HEK293 (cell line): ENCODE measurements around the gene SOCS6.

Experiments
- CTCF ChIA-PET: fragments of 350-600 bp; formaldehyde crosslinking; extraction: SDS; loops from one replicate; lab custom pipeline; 2021; ENCODE audit warnings: antibody characterized with exemption; lab: Yijun Ruan, JAX
- POLR2A ChIA-PET: fragments of 300-600 bp; formaldehyde crosslinking; extraction: SDS; loops from one replicate; lab custom pipeline; 2020; ENCODE audit warnings: antibody characterized with exemption, inconsistent platforms; lab: Yijun Ruan, JAX
- H3K27ac ChIP-seq: fragments of 200-500 bp; sonication (Bioruptor generic); 2 replicates; pipeline ENCODE4 v1.5.1; 2014; ENCODE audit warnings: low read depth, low read length, control low read depth, inconsistent platforms; ENCODE audit errors: extremely low read depth
- H3K36me3 ChIP-seq, 2 experiments: fragments of 200-500 bp in 1 of 2; sonication (Bioruptor generic) in 1 of 2; 1 replicate in 1 of 2; 2 replicates in 1 of 2; pipeline ENCODE4 v1.5.1; 2014 to 2017; ENCODE audit warnings: inconsistent platforms in 2 of 2, low read length in 2 of 2; ENCODE audit not compliant: control insufficient read depth in 2 of 2, insufficient read depth in 1 of 2
- H3K4me1 ChIP-seq: fragments of 200-500 bp; sonication (Bioruptor generic); 2 replicates; pipeline ENCODE4 v1.5.1; 2014; ENCODE audit warnings: mild to moderate bottlenecking, low read length, inconsistent platforms; ENCODE audit not compliant: control insufficient read depth, insufficient read depth
- H3K4me3 ChIP-seq: 2 replicates; pipeline ENCODE4 v1.5.1; 2011; ENCODE audit warnings: low read depth, mild to moderate bottlenecking, control low read depth, low read length, moderate library complexity
- H3K9me3 ChIP-seq: fragments of 200-500 bp; sonication (Bioruptor generic); 2 replicates; pipeline ENCODE4 v1.5.1; 2014; ENCODE audit warnings: low read depth, low read length, inconsistent platforms; ENCODE audit not compliant: control insufficient read depth, insufficient read depth
- AEBP2 ChIP-seq: fragments of 450-650 bp; formaldehyde crosslinking; IDR thresholded peaks from 2 replicates; pipeline ENCODE4 v1.5.1; 2016; ENCODE audit warnings: missing biosample characterization, missing genetic modification characterization, borderline replicate concordance
- GLI4 ChIP-seq: fragments of 450-650 bp; formaldehyde crosslinking; IDR thresholded peaks from 2 replicates; pipeline ENCODE4 v1.5.1; 2016; ENCODE audit warnings: missing biosample characterization, missing genetic modification characterization
- INSM2 ChIP-seq: fragments of 450-650 bp; formaldehyde crosslinking; IDR thresholded peaks from 2 replicates; pipeline ENCODE4 v1.5.1; 2016; ENCODE audit warnings: missing biosample characterization, missing genetic modification characterization
- KLF7 ChIP-seq: fragments of 450-650 bp; formaldehyde crosslinking; IDR thresholded peaks from 2 replicates; pipeline ENCODE4 v1.5.1; 2016; ENCODE audit warnings: missing biosample characterization, missing genetic modification characterization, borderline replicate concordance
- KLF9 ChIP-seq: fragments of 450-650 bp; formaldehyde crosslinking; IDR thresholded peaks from 2 replicates; pipeline ENCODE4 v1.5.1; 2016; ENCODE audit warnings: missing biosample characterization, missing genetic modification characterization, low read depth
- OSR2 ChIP-seq: fragments of 450-650 bp; formaldehyde crosslinking; IDR thresholded peaks from 2 replicates; pipeline ENCODE4 v1.5.1; 2016; ENCODE audit warnings: missing biosample characterization, missing genetic modification characterization
- OVOL3 ChIP-seq: fragments of 450-650 bp; formaldehyde crosslinking; IDR thresholded peaks from 2 replicates; pipeline ENCODE4 v1.5.1; 2016; ENCODE audit warnings: missing biosample characterization, missing genetic modification characterization
- PRDM6 ChIP-seq: fragments of 450-650 bp; formaldehyde crosslinking; IDR thresholded peaks from 2 replicates; pipeline ENCODE4 v1.5.1; 2017; ENCODE audit warnings: missing biosample characterization, missing genetic modification characterization
- SETDB1 ChIP-seq: IDR thresholded peaks from one replicate; pipeline ENCODE4 v1.6.1; 2017; ENCODE audit warnings: mild to moderate bottlenecking, low read length, moderate library complexity, mixed read lengths; ENCODE audit not compliant: insufficient read length
- SP2 ChIP-seq: fragments of 450-650 bp; formaldehyde crosslinking; IDR thresholded peaks from 2 replicates; pipeline ENCODE4 v1.5.1; 2016; ENCODE audit warnings: missing biosample characterization, missing genetic modification characterization
- SP7 ChIP-seq: fragments of 450-650 bp; formaldehyde crosslinking; IDR thresholded peaks from 2 replicates; pipeline ENCODE4 v1.5.1; 2016; ENCODE audit warnings: missing biosample characterization, missing genetic modification characterization
- ZBTB10 ChIP-seq: fragments of 450-650 bp; formaldehyde crosslinking; IDR thresholded peaks from 2 replicates; pipeline ENCODE4 v1.5.1; 2016; ENCODE audit warnings: missing biosample characterization, missing genetic modification characterization
- ZBTB8A ChIP-seq: fragments of 450-650 bp; formaldehyde crosslinking; IDR thresholded peaks from 2 replicates; pipeline ENCODE4 v1.5.1; 2016; ENCODE audit warnings: missing biosample characterization, missing genetic modification characterization
- ZNF16 ChIP-seq: fragments of 450-650 bp; formaldehyde crosslinking; IDR thresholded peaks from 2 replicates; pipeline ENCODE4 v1.5.1; 2016; ENCODE audit warnings: low read depth, missing biosample characterization, missing genetic modification characterization
- ZNF18 ChIP-seq: fragments of 450-650 bp; formaldehyde crosslinking; IDR thresholded peaks from 2 replicates; pipeline ENCODE4 v1.5.1; 2016; ENCODE audit warnings: missing biosample characterization, missing genetic modification characterization
- ZNF223 ChIP-seq: fragments of 450-650 bp; formaldehyde crosslinking; IDR thresholded peaks from 2 replicates; pipeline ENCODE4 v1.5.1; 2016; ENCODE audit warnings: missing biosample characterization, missing genetic modification characterization
- ZNF280D ChIP-seq: fragments of 450-650 bp; formaldehyde crosslinking; IDR thresholded peaks from 2 replicates; pipeline ENCODE4 v1.5.1; 2016; ENCODE audit warnings: missing biosample characterization, missing genetic modification characterization
- ZNF324 ChIP-seq: fragments of 450-650 bp; formaldehyde crosslinking; IDR thresholded peaks from 2 replicates; pipeline ENCODE4 v1.5.1; 2016; ENCODE audit warnings: missing biosample characterization, missing genetic modification characterization
- ZNF37A ChIP-seq: fragments of 450-650 bp; IDR thresholded peaks from 2 replicates; pipeline ENCODE4 v1.5.1; 2018; ENCODE audit warnings: missing biosample characterization, missing genetic modification characterization
- ZNF391 ChIP-seq: fragments of 450-650 bp; formaldehyde crosslinking; IDR thresholded peaks from 2 replicates; pipeline ENCODE4 v1.5.1; 2016; ENCODE audit warnings: low read depth, missing biosample characterization, missing genetic modification characterization, borderline replicate concordance
- ZNF510 ChIP-seq: fragments of 450-650 bp; formaldehyde crosslinking; IDR thresholded peaks from 2 replicates; pipeline ENCODE4 v1.5.1; 2018; ENCODE audit warnings: mild to moderate bottlenecking, missing genetic modification characterization, missing biosample characterization; ENCODE audit not compliant: insufficient replicate concordance
- ZNF514 ChIP-seq: fragments of 450-650 bp; formaldehyde crosslinking; IDR thresholded peaks from 2 replicates; pipeline ENCODE4 v1.5.1; 2016; ENCODE audit warnings: missing biosample characterization, missing genetic modification characterization
- ZNF560 ChIP-seq: fragments of 450-650 bp; formaldehyde crosslinking; IDR thresholded peaks from 2 replicates; pipeline ENCODE4 v1.5.1; 2017; ENCODE audit warnings: missing biosample characterization, missing genetic modification characterization, borderline replicate concordance
- ZNF830 ChIP-seq: fragments of 450-650 bp; IDR thresholded peaks from 2 replicates; pipeline ENCODE4 v1.5.0; 2018; ENCODE audit warnings: missing biosample characterization, missing genetic modification characterization, low read depth, mild to moderate bottlenecking, moderate library complexity

SOCS6 gene

GRCh38 chr18:70374154-70374553 is 85.3 kb downstream of the SOCS6 start (continued):
- TF ChIP-seq ZBTB10 (tag by site-specific recombination) (no peak), ZNF560 (tag by site-specific recombination) (no peak), ZNF514 (no peak), SETDB1 (no peak), ZBTB8A (tag by site-specific recombination) (no peak)

GRCh38 chr18:70376137-70376913 is 87.5 kb downstream of the SOCS6 start:
- Histone ChIP-seq H3K9me3 (no peaks in the 10 kb centered on the region), H3K27ac (no peak overlapping the region), H3K4me1 (peaks cover 7% of the 10 kb centered on the region), H3K36me3 (no peaks in the 10 kb centered on the region), H3K4me3 (no peak overlapping the region)
- ChIA-PET CTCF (no interaction called here), POLR2A (no interaction called here)
- TF ChIP-seq ZNF510 (no peak), ZNF280D (tag by site-specific recombination) (no peak), KLF9 (tag by site-specific recombination) (no peak), AEBP2 (tag by site-specific recombination) (no peak), INSM2 (tag by site-specific recombination) (no peak), OSR2 (tag by site-specific recombination) (no peak), ZNF391 (no peak), ZNF223 (tag by site-specific recombination) (no peak), ZNF37A (tag by site-specific recombination) (no peak), OVOL3 (tag by site-specific recombination) (no peak), PRDM6 (tag by site-specific recombination) (no peak), ZNF830 (tag by site-specific recombination) (no peak), ZNF324 (tag by site-specific recombination) (no peak), ZNF16 (tag by site-specific recombination) (no peak), ZNF18 (no peak), SP2 (no peak), GLI4 (tag by site-specific recombination) (no peak), KLF7 (tag by site-specific recombination) (no peak), SP7 (tag by site-specific recombination) (no peak)
